ENCODE results near the gene MCTP1.

MCTP1 gene

DNA sequence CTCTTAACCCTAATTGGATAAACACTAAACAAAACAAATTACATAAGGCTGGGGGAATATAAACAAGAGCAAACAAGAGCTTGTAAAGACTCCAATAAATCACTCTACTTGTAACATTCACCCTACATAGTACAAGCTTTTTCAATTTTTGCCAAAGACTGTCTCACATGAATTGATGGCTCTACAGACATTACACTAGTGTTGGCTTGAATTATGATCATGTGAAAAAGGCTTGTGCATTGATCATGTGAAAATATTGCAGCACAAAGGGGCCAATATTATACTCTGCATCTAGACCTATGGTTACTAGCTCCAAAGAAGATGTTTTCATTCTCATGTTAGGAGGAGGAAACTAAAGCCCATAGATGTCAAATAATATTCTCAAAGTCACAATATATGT, 212.6 kb downstream of the MCTP1 start:
- ChIA-PET CTCF (no interaction called here), POLR2A (no interaction called here)
- no peak for TF ChIP-seq BHLHE40 (IDR thresholded peaks at IDR 0.05; ENCODE audit: borderline replicate concordance)
- no peak for TF ChIP-seq TARDBP (IDR thresholded peaks at IDR 0.05)
- TF ChIP-seq, protein P1, sequence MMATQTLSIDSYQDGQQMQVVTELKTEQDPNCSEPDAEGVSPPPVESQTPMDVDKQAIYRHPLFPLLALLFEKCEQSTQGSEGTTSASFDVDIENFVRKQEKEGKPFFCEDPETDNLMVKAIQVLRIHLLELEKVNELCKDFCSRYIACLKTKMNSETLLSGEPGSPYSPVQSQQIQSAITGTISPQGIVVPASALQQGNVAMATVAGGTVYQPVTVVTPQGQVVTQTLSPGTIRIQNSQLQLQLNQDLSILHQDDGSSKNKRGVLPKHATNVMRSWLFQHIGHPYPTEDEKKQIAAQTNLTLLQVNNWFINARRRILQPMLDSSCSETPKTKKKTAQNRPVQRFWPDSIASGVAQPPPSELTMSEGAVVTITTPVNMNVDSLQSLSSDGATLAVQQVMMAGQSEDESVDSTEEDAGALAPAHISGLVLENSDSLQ (IDR thresholded peaks at IDR 0.05) = no peak
- DNase-seq (ENCODE audit: extremely low spot score) = no peak

DNA sequence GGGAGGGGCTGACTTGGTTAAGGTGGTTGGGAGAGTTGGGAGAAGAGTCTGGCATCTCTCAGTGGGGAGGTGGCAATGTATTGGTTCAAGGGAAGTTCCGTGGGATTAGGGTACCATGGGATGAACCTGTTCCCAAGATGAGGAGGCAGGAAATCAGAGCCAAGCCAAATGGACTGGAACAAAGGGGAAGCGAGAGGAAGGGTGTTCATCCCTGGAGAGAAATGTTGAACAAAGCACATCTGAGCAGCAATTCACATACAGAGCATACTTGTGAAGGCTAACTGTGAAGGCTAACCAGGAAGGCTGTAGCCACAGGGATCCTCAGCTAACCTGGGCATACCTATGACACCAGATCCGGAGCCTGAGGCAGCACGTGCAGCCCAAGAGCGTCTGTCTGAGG, 214.0 kb downstream of the MCTP1 start:
- ChIA-PET CTCF (no interaction called here), POLR2A (no interaction called here)
- TF ChIP-seq TARDBP (IDR thresholded peaks at IDR 0.05) = no peak
- no peak for TF ChIP-seq FOXK2 (IDR thresholded peaks at IDR 0.05)
- TF ChIP-seq, protein P1 (IDR thresholded peaks at IDR 0.05) = no peak
- no peak for TF ChIP-seq LEF1 (IDR thresholded peaks at IDR 0.05; ENCODE audit: borderline replicate concordance)
- TF ChIP-seq ZNF384 (IDR thresholded peaks at IDR 0.05) = no peak
- no peak for TF ChIP-seq ELF4 (IDR thresholded peaks at IDR 0.05)
- TF ChIP-seq HDGF (IDR thresholded peaks at IDR 0.05; ENCODE audit: borderline replicate concordance) = no peak
- no peak for TF ChIP-seq SP1 (IDR thresholded peaks at IDR 0.05)
- TF ChIP-seq FOXA1 (IDR thresholded peaks at IDR 0.05) = no peak
- TF ChIP-seq CTBP1 (IDR thresholded peaks at IDR 0.05; ENCODE audit: borderline replicate concordance) = no peak
- TF ChIP-seq FOXM1 (IDR thresholded peaks at IDR 0.05; ENCODE audit: borderline replicate concordance) = no peak
- no peak for DNase-seq (ENCODE audit: extremely low spot score)

DNA sequence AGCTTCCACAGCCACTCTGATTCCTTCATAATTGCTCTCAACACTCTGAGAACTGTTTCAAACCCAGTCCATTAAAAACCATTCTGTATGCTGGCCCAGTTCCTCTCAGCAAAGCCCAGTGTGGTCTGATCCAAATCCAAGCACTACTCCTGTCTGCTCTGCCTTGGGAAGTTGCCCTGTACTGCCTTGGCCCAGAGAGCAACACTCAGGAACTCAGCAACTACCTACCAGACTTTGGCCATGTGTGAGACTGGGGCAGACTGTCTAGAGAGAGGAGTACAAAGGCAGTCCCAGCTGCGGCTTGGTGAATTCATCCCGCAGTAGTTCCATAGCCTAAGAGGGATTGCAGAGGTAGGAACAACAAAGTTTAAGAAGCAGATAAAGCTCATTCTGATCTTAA, 214.4 kb downstream of the MCTP1 start:
- DNase-seq (ENCODE audit: extremely low spot score) = no peak
- POLR2A ChIA-PET = no interaction called here
- TF ChIP-seq FOXA1 (IDR thresholded peaks at IDR 0.05) = no peak
- TF ChIP-seq ARNT (IDR thresholded peaks at IDR 0.05) = no peak
- no peak for TF ChIP-seq FOXM1 (IDR thresholded peaks at IDR 0.05; ENCODE audit: borderline replicate concordance)
- no peak for TF ChIP-seq L3MBTL2 (conservative IDR thresholded peaks at IDR 0.05)
- TF ChIP-seq HDGF (IDR thresholded peaks at IDR 0.05; ENCODE audit: borderline replicate concordance) = no peak
- no peak for TF ChIP-seq TARDBP (IDR thresholded peaks at IDR 0.05)
- no peak for TF ChIP-seq NFRKB (IDR thresholded peaks at IDR 0.05)
- no peak for TF ChIP-seq SP1 (IDR thresholded peaks at IDR 0.05)
- CTCF ChIA-PET = no interaction called here

DNA sequence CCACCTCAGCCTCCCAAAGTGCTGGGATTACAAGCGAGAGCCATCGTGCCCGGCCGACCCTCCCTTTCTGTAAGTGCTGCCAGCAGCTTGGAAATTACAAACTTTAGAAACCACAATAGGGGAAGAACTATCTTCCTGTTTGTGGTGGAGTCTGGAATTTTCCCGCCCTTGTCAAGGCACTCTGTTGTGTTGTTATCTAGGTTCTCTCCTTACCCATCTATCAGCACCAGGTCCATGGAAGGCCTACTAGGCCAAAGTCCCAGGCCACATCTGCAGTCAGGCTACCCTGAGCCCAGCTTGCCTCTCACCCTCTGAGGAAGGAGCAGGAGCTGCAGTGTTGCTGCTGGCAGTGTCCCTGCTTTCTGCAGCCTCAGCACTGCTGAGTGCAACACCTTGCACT, 214.9 kb downstream of the MCTP1 start:
- CTCF ChIA-PET = no interaction called here

DNA sequence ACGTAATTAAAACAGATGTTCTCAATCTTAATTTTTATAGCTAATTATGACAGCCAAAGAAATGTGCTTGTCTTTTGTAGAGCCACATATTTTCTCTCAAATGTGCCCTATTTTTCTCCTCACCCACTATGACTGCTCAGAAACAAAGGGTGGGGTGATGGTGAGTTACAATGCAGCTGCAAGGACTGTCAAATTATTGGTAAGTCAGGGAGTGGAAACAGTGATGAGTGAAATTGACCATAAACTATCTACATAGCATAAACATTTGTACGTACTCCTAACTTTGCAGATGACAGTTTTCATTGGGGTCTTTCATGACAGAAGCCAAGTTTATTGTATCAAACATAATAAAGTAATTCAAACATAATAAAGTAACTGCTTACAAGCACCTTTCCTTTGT, 215.9 kb downstream of the MCTP1 start:
- TF ChIP-seq ARNT (IDR thresholded peaks at IDR 0.05) (no peak), SP1 (IDR thresholded peaks at IDR 0.05) (no peak), ZNF384 (IDR thresholded peaks at IDR 0.05) (no peak), L3MBTL2 (conservative IDR thresholded peaks at IDR 0.05) (no peak), CTBP1 (IDR thresholded peaks at IDR 0.05; ENCODE audit: borderline replicate concordance) (no peak), NFRKB (IDR thresholded peaks at IDR 0.05) (no peak), FOXA1 (IDR thresholded peaks at IDR 0.05) (no peak), ELF4 (IDR thresholded peaks at IDR 0.05) (no peak), BHLHE40 (IDR thresholded peaks at IDR 0.05; ENCODE audit: borderline replicate concordance) (no peak), TARDBP (IDR thresholded peaks at IDR 0.05) (no peak), FOXK2 (IDR thresholded peaks at IDR 0.05) (no peak)
- TF ChIP-seq, protein P1 (IDR thresholded peaks at IDR 0.05) = no peak
- ChIA-PET POLR2A (no interaction called here), CTCF (interaction anchor here (0.6 to 0.9 kb wide), 2 partner anchors 9 to 832 kb away, joined by 4 to 6 read pairs; no protein-coding TSS in a partner anchor)
- no peak for DNase-seq (ENCODE audit: extremely low spot score)

More for the DNA sequence above, 214.9 kb downstream of the MCTP1 start:
- DNase-seq (ENCODE audit: extremely low spot score) = no peak
- POLR2A ChIA-PET = no interaction called here
- TF ChIP-seq NFRKB (IDR thresholded peaks at IDR 0.05) (no peak), FOXK2 (IDR thresholded peaks at IDR 0.05) (no peak), FOXM1 (IDR thresholded peaks at IDR 0.05; ENCODE audit: borderline replicate concordance) (no peak), ZNF384 (IDR thresholded peaks at IDR 0.05) (no peak), SUZ12 (IDR thresholded peaks at IDR 0.05) (no peak), LEF1 (IDR thresholded peaks at IDR 0.05; ENCODE audit: borderline replicate concordance) (no peak), ELF4 (IDR thresholded peaks at IDR 0.05) (no peak), FOXA1 (IDR thresholded peaks at IDR 0.05) (no peak), CTBP1 (IDR thresholded peaks at IDR 0.05; ENCODE audit: borderline replicate concordance) (no peak), ARNT (IDR thresholded peaks at IDR 0.05) (no peak), HDGF (IDR thresholded peaks at IDR 0.05; ENCODE audit: borderline replicate concordance) (no peak), BHLHE40 (IDR thresholded peaks at IDR 0.05; ENCODE audit: borderline replicate concordance) (no peak), SP1 (IDR thresholded peaks at IDR 0.05) (no peak), L3MBTL2 (conservative IDR thresholded peaks at IDR 0.05) (no peak)
- TF ChIP-seq, protein P1 (IDR thresholded peaks at IDR 0.05) = no peak

DNA sequence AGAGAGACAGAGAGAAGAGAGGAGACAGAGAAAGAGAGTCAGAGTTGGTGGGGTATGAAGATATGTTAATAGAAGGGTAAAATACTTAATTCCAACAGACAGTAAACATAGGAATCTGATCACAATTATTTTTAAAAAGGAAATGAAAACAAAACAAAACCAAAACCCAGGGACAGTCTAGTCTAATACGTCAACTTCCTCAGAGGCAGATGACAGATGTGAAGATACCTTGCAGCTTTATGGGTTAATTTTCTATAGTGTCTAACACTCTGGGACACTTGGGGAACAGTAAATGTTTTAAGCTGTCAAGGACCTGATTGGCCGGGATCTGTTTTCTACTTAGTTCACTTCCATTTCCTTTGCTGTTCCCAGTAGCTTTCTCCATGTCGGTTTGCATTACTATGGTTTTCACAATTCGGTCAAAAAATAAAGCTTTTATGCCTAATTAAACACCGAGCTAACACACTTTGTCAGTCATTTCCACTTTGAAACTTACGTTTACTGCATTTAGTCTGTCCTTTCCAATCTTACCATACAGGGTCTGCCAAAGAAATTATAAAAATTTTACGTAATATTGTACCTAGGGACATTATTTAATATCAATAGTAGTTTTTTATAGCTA, 216.5 kb downstream of the MCTP1 start:
- ChIA-PET POLR2A (no interaction called here), CTCF (interaction anchor here (0.9 kb wide), 1 partner anchor 9 kb away, joined by 4 read pairs; no protein-coding TSS in a partner anchor)
- TF ChIP-seq SUZ12 (IDR thresholded peaks at IDR 0.05) (no peak), BHLHE40 (IDR thresholded peaks at IDR 0.05; ENCODE audit: borderline replicate concordance) (no peak), FOXK2 (IDR thresholded peaks at IDR 0.05) (no peak)
- TF ChIP-seq, protein P1 (IDR thresholded peaks at IDR 0.05) = no peak
- DNase-seq (ENCODE audit: extremely low spot score) = no peak
